Adipose tissue (tissue), 3 donors: ENCODE measurements around the gene P4HA2. TPM values are rescaled to one million over a fixed set of nuclear protein-coding genes. Genes with fewer than 3 reads are reported as not detected.

Source experiments
- H3K27ac ChIP-seq: one replicate; pipeline ENCODE4 v1.5.1; 2013; ENCODE audit warnings: low read depth, low read length
- WGBS, 3 donors: extraction: QIAGEN DNeasy Blood & Tissue Kit; methylation state at CpG; one replicate each; pipeline ENCODE4 v1.1.7; 2013; 5-methylcytosine and 5-hydroxymethylcytosine counted together
- polyA plus RNA-seq, 3 donors: library from polyadenylated mRNA; stranded (reverse); fragments of 200-250 nt; gene quantifications; one replicate each; pipeline ENCODE4 v1.2.3, GENCODE V29; 2013
- donor health status: healthy with polysubstance abuse.
- donor health status: Bipolar disorder and iron deficiency.
- donor health status: healthy.

Gene P4HA2
- 10 to 100 TPM in 2 of 3 donors, 1 to 10 TPM in 1; 8.9 to 39.9 (median 18.4) TPM for polyA plus RNA-seq

DNA sequence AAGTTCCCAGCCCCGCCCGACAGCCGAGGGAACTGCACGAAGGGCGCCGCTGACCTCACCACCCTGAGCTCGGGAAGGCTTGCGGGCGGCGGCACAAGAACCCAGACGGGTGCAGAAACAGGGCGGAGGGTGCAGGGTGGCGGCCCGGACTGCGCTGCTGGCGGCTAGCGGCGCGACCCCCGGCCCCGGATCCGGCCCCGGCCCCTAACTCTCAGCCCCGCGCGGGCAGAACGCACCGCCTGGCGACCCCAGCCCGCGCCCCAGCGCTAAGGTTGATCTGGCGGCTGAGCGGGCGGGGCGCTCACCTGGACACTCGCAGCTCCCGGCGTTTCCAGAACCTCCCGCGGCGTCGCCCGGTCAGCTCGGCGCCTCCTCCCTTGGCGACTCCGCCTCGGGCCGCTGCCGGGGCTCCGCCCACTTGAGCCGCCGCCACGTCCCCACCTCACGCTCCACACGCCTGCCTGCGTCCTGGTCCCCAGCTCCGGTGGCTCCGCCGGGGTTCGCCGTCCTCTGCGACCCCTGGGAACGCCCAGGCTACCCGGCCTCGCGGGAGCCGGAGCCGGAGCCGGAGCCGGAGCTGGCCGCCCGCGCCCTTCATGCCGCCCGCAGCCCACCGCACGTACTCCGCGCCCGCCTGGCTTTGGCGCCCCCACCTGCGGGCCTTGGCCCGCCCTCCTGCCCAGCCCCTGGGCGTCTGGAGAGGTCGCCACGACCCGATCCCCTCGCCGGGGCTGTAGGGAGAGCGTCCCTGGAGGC is at the start of gene P4HA2:
Gene P4HA2 (minus strand): TSS at position 369 of the 756 bp plus-strand sequence. CDS start 9,227 bp downstream, outside the sequence.
- 0 to 1% (median 1%) methylated on average over 51 to 91 of the region's 92 CpGs for WGBS, 3 donors
- H3K27ac ChIP-seq, result peak within 1 kb of the TSS; percentile 62

- 78 to 94% (median 90%) methylated on average over 6 of the region's 6 CpGs for WGBS, 3 donors
- H3K27ac ChIP-seq, result no peak overlapping the region
These were observed 49.6 kb upstream of the P4HA2 start for GRCh38 chr5:132277256-132277655.

GRCh38 chr5:132275367-132276220 is 47.9 kb upstream of the P4HA2 start:
- H3K27ac ChIP-seq, result no peak overlapping the region
- WGBS, 3 donors, result 81 to 92% (median 82%) methylated on average over 5 of the region's 5 CpGs

GRCh38 chr5:132274050-132274792 is 46.6 kb upstream of the P4HA2 start:
- H3K27ac ChIP-seq, result no peak overlapping the region
- WGBS, 3 donors, result 84 to 92% (median 92%) methylated on average over 14 of the region's 14 CpGs

DNA sequence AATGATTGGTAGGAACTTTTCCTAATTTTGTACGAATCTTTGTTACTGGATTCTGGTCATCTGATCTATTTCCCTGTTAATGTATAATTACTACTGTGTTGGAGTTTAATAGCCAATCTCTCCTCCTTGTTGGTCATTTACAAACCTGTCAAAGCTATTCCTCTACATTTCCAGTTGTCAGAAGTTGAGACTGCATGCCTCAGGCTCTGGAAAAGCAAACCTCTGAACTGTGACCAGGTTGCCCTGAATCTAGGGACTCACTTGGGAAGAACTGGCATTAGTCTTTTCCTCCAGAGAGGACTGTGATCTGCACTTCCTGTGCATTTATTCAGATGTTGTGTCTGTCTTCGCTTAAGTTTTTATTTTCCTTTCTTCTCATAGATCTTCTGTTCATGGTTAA is 46.0 kb upstream of the P4HA2 start:
- 82 to 85% (median 82%) methylated on average over 2 of the region's 2 CpGs for WGBS, 3 donors
- no peak overlapping the region for H3K27ac ChIP-seq

- no peak overlapping the region for H3K27ac ChIP-seq
- 57 to 59% (median 57%) methylated on average over 34 to 37 of the region's 37 CpGs for WGBS, 3 donors
These were observed 44.9 kb upstream of the P4HA2 start for GRCh38 chr5:132272311-132273210.

DNA sequence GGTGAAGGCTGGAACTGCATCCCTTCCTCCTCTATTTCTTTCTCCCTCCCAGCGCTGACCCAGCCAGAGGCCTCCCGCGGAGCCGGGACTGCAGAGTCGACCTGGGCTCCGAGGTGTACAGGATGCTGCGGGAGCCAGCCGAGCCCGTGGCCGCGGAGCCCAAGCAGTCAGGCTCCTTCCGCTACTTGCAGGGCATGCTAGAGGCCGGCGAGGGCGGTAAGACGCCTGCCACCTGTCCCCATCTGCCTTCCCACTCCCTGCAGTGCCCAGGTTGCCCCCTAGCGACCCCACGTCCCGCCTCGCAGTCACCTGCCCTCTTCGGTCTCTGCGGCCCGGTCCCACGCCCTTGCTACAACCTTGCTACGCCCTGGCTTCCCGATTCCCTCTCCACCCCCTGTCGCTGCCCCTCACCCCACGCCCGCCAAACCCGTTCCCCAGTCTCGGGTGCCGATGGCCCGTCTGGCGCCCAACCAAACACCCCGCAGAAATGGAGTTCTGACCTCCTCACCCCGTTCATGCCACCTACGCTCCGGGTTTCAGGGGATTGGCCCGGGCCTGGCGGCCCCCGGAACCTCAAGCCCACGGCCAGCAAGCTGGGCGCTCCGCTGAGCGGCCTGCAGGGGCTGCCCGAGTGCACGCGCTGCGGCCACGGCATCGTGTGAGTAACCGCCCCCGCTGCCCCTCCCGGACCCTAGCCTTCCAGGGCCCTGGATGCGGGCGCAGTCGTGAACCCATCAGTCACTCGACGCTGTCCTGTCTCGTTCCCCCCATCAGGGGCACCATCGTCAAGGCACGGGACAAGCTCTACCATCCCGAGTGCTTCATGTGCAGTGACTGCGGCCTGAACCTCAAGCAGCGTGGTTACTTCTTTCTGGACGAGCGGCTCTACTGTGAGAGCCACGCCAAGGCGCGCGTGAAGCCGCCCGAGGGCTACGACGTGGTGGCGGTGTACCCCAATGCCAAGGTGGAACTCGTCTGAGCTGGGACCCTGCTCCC is 43.9 kb upstream of the P4HA2 start:
- no peak overlapping the region for H3K27ac ChIP-seq
- 79 to 82% (median 82%) methylated on average over 72 to 77 of the region's 77 CpGs for WGBS, 3 donors

DNA sequence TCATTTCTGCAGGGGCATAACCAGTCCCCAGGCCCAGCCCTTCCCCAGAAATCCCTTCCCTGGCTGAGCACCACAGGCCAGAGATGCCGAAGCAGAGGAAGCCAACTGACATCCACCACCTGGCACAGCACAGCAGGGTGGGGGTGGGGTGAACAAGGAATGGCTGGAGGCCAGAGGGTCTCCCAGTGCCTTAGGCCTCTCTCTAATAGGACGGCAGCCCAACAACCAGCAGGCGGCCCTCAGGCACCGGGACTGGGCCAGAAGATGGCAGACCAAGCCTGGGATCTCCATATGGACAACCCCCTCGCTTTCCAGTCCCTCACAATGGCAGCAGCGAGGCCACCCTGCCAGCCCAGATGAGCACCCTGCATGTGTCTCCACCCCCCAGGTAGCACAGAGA is 43.1 kb upstream of the P4HA2 start:
- WGBS, 3 donors, result 90 to 95% (median 92%) methylated on average over 6 of the region's 6 CpGs
- H3K27ac ChIP-seq, result no peak overlapping the region

DNA sequence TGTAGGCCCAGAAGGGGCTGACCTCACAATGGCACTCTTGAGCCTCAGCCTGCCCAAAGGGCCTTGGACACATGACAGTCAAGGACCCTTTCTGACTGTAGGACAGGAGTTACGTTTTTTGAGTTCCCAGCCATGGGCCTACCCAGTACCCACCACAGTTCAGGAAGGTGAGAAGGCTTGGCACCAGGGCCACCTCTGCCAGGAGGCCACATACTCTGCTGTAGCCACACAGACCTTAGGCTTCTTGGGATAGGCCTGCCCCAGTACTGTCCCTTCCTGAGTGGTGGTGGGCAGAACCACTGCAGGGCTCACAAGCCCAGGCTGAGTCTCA is 42.6 kb upstream of the P4HA2 start:
- no peak overlapping the region for H3K27ac ChIP-seq
- WGBS, 3 donors, result 82 to 94% (median 83%) methylated on average over 1 of the region's 1 CpG

GRCh38 chr5:132269635-132270334 is 42.1 kb upstream of the P4HA2 start:
- WGBS, 3 donors, result 84 to 94% (median 91%) methylated on average over 3 of the region's 3 CpGs
- H3K27ac ChIP-seq, result no peak overlapping the region

GRCh38 chr5:132268769-132269551 is 41.3 kb upstream of the P4HA2 start:
- H3K27ac ChIP-seq, result no peak overlapping the region
- WGBS, 3 donors, result 68 to 74% (median 72%) methylated on average over 8 of the region's 8 CpGs

DNA sequence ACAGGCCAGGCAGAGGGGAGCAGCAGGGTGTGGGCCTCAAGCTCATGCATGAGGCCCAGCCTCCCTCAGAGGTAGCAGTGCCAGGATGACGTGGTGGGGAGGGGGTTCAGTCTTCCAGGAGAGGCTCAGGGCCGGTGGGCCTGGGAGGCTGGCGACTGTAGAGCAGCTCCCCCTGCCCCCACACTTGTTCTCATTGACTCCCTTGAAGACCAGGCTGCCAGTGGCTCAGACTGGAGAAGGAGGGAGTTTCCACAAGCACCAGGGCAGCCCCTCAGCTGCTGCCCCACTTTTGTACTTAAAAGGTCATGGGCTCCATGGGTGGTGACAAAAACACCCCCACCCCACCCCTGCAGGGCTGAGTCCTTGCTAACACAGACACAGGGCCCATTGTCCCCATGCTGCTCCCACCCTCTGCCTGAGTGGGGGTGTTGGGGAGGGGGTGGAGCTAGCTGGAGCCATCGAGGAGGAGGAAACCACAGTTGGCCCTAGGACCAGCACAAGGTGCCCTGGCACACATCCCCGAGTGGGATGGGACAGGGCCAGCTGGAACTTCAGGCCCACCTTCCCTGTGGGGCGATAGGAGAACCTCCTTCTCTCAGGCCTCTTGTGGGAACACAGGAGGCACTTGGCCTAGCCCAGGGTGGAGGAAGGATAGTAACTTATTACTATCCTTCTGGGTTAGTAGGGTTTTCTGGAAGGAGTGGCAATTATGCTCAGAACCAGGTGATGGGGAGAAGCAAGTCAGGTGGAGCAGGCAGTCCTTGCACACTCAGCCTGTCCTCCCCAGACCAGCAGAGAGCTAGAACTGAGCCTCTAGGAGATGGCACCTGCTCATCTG is 40.5 kb upstream of the P4HA2 start:
- 68 to 74% (median 71%) methylated on average over 6 of the region's 6 CpGs for WGBS, 3 donors
- H3K27ac ChIP-seq, result no peak overlapping the region

- H3K27ac ChIP-seq, result no peak overlapping the region
These were observed 39.6 kb upstream of the P4HA2 start for GRCh38 chr5:132267166-132267739.

DNA sequence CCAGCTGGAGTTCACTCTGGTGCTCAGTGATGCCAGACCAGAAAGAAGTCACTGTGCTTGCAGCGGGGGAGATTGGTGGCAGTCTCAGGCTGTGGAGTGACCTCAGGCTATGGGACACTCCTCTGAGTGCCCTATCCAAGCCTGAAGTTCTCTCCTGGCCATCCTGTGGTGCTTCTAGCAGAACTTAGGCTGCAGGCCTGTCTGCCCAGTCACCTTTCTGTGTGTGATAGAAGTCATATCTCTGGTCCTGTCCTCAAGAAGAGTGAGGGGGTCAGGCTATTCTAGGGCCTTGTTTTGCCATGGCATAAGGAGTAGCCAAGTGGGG is 39.1 kb upstream of the P4HA2 start:
- no peak overlapping the region for H3K27ac ChIP-seq

More for the DNA sequence above, 39.1 kb upstream of the P4HA2 start:
- 89 to 100% (median 100%) methylated on average over 1 of the region's 1 CpG for WGBS, 3 donors
